Neural crest cell (in vitro differentiated cells): Measurements from ENCODE around the gene TBX4. TPM values are rescaled to one million over a fixed set of nuclear protein-coding genes. Genes with fewer than 3 reads are reported as not detected.

Experiments used
- DNase-seq: peaks from one replicate; pipeline ENCODE4 v3.0.0; 2021; ENCODE audit warnings: low read depth, mixed read lengths, low spot score
- H3K27ac Mint-ChIP-seq: one replicate; pipeline ENCODE4 v1.8.0; 2021; ENCODE audit warnings: mild to moderate bottlenecking, mixed read lengths; ENCODE audit not compliant: unreplicated experiment
- H3K27me3 Mint-ChIP-seq: 2 replicates; pipeline ENCODE4 v1.8.0; 2021; ENCODE audit warnings: low read depth, mild to moderate bottlenecking, mixed read lengths
- H3K36me3 Mint-ChIP-seq: 2 replicates; pipeline ENCODE4 v1.8.0; 2021; ENCODE audit warnings: low read depth, mild to moderate bottlenecking, mixed read lengths
- H3K4me1 Mint-ChIP-seq: 2 replicates; pipeline ENCODE4 v1.8.0; 2021; ENCODE audit warnings: mixed read lengths
- H3K4me3 Mint-ChIP-seq: one replicate; pipeline ENCODE4 v1.8.0; 2021; ENCODE audit warnings: mild to moderate bottlenecking, mixed read lengths
- H3K9me3 Mint-ChIP-seq: 2 replicates; pipeline ENCODE4 v1.8.0; 2021; ENCODE audit warnings: mixed read lengths
- CTCF ChIP-seq: fragments of 200-600 bp; sonication (generic); conservative IDR thresholded peaks from 2 replicates; pipeline ENCODE4 v1.5.0; 2021; ENCODE audit warnings: antibody characterized with exemption, mild to moderate bottlenecking
- total RNA-seq: library from RNA; stranded (reverse); gene quantifications from 2 replicates; pipeline ENCODE4 v1.2.1, GENCODE V29; 2021

The TBX4 gene
- total RNA-seq, 1 donor from 2014 or later = not detected

GRCh38 chr17:61479493-61480413, 27.5 kb downstream of the TBX4 start:
- no peak for TF ChIP-seq CTCF
- peaks cover 11% of the 10 kb centered on the region for H3K4me1 Mint-ChIP-seq
- DNase-seq = no peak
- no peaks in the 10 kb centered on the region for H3K36me3 Mint-ChIP-seq
- H3K4me3 Mint-ChIP-seq = no peak overlapping the region
- peaks cover 2% of the 10 kb centered on the region for H3K27me3 Mint-ChIP-seq
- no peak overlapping the region for H3K27ac Mint-ChIP-seq
- H3K9me3 Mint-ChIP-seq = no peaks in the 10 kb centered on the region

- Mint-ChIP-seq H3K9me3 (no peaks in the 10 kb centered on the region), H3K27me3 (peaks cover 2% of the 10 kb centered on the region), H3K4me1 (peaks cover 16% of the 10 kb centered on the region), H3K27ac (peak overlapping the region; percentile 43), H3K4me3 (no peak overlapping the region), H3K36me3 (no peaks in the 10 kb centered on the region)
- no peak for DNase-seq
- TF ChIP-seq CTCF = no peak
These were observed 28.2 kb downstream of the TBX4 start for GRCh38 chr17:61480414-61480807.

GRCh38 chr17:61481421-61481820, 29.2 kb downstream of the TBX4 start:
- H3K4me3 Mint-ChIP-seq = no peak overlapping the region
- no peak for DNase-seq

GRCh38 chr17:61482467-61482866, 30.2 kb downstream of the TBX4 start:
- H3K27ac Mint-ChIP-seq = no peak overlapping the region
- DNase-seq = no peak
- no peak for TF ChIP-seq CTCF
- no peaks in the 10 kb centered on the region for H3K36me3 Mint-ChIP-seq
- H3K4me3 Mint-ChIP-seq = no peak overlapping the region
- no peaks in the 10 kb centered on the region for H3K9me3 Mint-ChIP-seq
- peaks cover 36% of the 10 kb centered on the region for H3K4me1 Mint-ChIP-seq
- H3K27me3 Mint-ChIP-seq = no peaks in the 10 kb centered on the region

More at GRCh38 chr17:61481421-61481820, 29.2 kb downstream of the TBX4 start:
- no peaks in the 10 kb centered on the region for H3K9me3 Mint-ChIP-seq
- H3K36me3 Mint-ChIP-seq = no peaks in the 10 kb centered on the region
- H3K27ac Mint-ChIP-seq = no peak overlapping the region
- no peaks in the 10 kb centered on the region for H3K27me3 Mint-ChIP-seq
- no peak for TF ChIP-seq CTCF
- H3K4me1 Mint-ChIP-seq = peaks cover 26% of the 10 kb centered on the region

DNA sequence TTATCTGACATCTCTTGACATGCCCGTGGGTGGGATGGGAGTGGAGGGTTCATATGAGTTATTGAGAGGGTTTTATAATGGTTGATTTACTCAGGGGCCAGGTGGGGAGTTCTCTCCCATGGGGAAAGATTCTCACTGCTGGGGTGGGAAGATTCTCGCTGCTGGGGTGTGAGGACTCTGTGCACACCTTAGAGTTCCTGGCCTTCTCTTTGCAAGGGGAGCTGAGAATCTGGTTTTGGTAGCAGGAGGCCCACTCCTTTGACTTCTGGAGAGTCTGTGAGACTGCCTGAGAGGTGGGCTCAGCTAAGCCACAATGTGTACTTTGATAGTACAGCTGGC, 31.5 kb downstream of the TBX4 start:
- H3K4me1 Mint-ChIP-seq = peaks cover 47% of the 10 kb centered on the region
- H3K36me3 Mint-ChIP-seq = no peaks in the 10 kb centered on the region
- H3K27ac Mint-ChIP-seq = no peak overlapping the region
- H3K27me3 Mint-ChIP-seq = no peaks in the 10 kb centered on the region
- no peaks in the 10 kb centered on the region for H3K9me3 Mint-ChIP-seq
- no peak for DNase-seq
- no peak for TF ChIP-seq CTCF
- H3K4me3 Mint-ChIP-seq = no peak overlapping the region
